SU-DHL-6 (cell line): ENCODE measurements around the gene RRP1B.

Experiments used
- H2AFZ ChIP-seq: fragments of 200-600 bp; sonication (generic); 2 replicates; pipeline ENCODE4 v1.6.1; 2014; ENCODE audit warnings: low read depth, mild to moderate bottlenecking, moderate library complexity, mixed read lengths, antibody characterized with exemption, low read length; ENCODE audit not compliant: severe bottlenecking
- H3F3A ChIP-seq: fragments of 200-600 bp; shearing (Covaris generic); 2 replicates; pipeline ENCODE4 v1.6.0; 2016; ENCODE audit warnings: antibody characterized with exemption, mild to moderate bottlenecking; ENCODE audit not compliant: insufficient read depth
- H3K27ac ChIP-seq: fragments of 200-600 bp; sonication (generic); 2 replicates; pipeline ENCODE4 v1.5.1; 2016; ENCODE audit warnings: low read depth, mild to moderate bottlenecking, low read length, moderate library complexity, mixed read lengths
- H3K27me3 ChIP-seq: fragments of 200-600 bp; sonication (generic), shearing (Covaris generic); 2 replicates; pipeline ENCODE4 v1.6.0; 2014; ENCODE audit warnings: mild to moderate bottlenecking, low read length
- H3K36me3 ChIP-seq: fragments of 200-600 bp; sonication (generic); 2 replicates; pipeline ENCODE4 v1.6.1; 2014; ENCODE audit warnings: mild to moderate bottlenecking, low read length, mixed read lengths
- H3K4me2 ChIP-seq: fragments of 300-600, 200-600 bp; shearing (Covaris generic), sonication (generic); 2 replicates; pipeline ENCODE4 v1.6.0; 2014; ENCODE audit warnings: low read length, low read depth, mild to moderate bottlenecking; ENCODE audit not compliant: poor library complexity, severe bottlenecking
- H3K4me3 ChIP-seq: fragments of 200-600 bp; sonication (generic); 2 replicates; pipeline ENCODE4 v1.5.1; 2014; ENCODE audit warnings: antibody characterized with exemption, low read length, mild to moderate bottlenecking, mixed read lengths; ENCODE audit not compliant: insufficient read depth, poor library complexity, severe bottlenecking
- H3K79me2 ChIP-seq: fragments of 200-600 bp; sonication (generic); 2 replicates; pipeline ENCODE4 v1.6.1; 2014; ENCODE audit warnings: mild to moderate bottlenecking, low read length, moderate library complexity; ENCODE audit not compliant: insufficient read depth
- H3K9ac ChIP-seq: fragments of 200-600 bp; sonication (generic); 2 replicates; pipeline ENCODE4 v1.7.0; 2014; ENCODE audit warnings: mild to moderate bottlenecking, low read length
- H3K9me2 ChIP-seq: fragments of 200-600 bp; sonication (generic); replicated peaks from 2 replicates; pipeline ENCODE4 v1.6.1; 2014; ENCODE audit warnings: low read length; ENCODE audit not compliant: insufficient read depth
- H3K9me3 ChIP-seq: fragments of 200-600 bp; sonication (generic); 2 replicates; pipeline ENCODE4 v1.6.1; 2014; ENCODE audit warnings: low read length, mixed read lengths; ENCODE audit not compliant: insufficient read depth
- H4K20me1 ChIP-seq: fragments of 200-600 bp; sonication (generic); 2 replicates; pipeline ENCODE4 v1.6.1; 2014; ENCODE audit warnings: low read depth, mild to moderate bottlenecking, antibody characterized with exemption, low read length, moderate library complexity, mixed read lengths
- EZH2phosphoT487 ChIP-seq: fragments of 200-600 bp; sonication (generic), shearing (Covaris generic); conservative IDR thresholded peaks from 2 replicates; pipeline ENCODE4 v1.6.1; 2018; ENCODE audit warnings: mild to moderate bottlenecking, antibody characterized with exemption, low read length, moderate library complexity, mixed read lengths
- TF ChIP-seq, protein P1 (sequence below): fragments of 200-600 bp; sonication (generic); IDR thresholded peaks from one replicate; pipeline ENCODE4 v1.5.1; 2017; ENCODE audit warnings: antibody characterized with exemption, mild to moderate bottlenecking, low read length, moderate library complexity; ENCODE audit not compliant: insufficient read depth, poor library complexity, severe bottlenecking

Gene RRP1B

DNA sequence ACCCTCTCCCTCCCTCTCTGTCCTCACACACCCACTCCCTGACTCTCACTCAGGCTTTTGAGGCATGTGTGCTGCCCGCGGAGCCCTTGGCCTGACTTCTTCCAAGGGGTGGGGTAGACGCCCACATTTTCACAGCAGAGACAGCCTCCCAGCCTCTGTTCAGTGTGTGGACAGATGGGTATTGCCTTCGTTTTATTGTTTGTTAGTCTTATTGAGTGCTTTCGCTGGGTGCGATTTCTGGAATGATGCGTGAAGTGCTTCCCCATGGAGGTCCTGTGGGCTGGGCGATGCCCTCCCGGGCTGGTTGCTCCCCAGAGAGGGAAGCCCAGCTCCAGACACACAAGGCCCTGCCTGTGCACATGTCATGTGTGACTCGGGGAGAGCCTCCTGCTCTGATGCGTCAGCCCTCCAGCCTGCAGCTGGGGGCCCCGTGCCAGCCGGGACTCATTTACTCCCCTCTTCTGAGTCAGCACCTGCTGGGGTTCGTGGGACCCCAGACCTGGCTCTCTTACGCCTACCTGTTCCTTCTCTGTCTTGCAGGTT lies 74.2 kb downstream of the RRP1B start:
- no peak for TF ChIP-seq EZH2phosphoT487
- TF ChIP-seq, protein P1, sequence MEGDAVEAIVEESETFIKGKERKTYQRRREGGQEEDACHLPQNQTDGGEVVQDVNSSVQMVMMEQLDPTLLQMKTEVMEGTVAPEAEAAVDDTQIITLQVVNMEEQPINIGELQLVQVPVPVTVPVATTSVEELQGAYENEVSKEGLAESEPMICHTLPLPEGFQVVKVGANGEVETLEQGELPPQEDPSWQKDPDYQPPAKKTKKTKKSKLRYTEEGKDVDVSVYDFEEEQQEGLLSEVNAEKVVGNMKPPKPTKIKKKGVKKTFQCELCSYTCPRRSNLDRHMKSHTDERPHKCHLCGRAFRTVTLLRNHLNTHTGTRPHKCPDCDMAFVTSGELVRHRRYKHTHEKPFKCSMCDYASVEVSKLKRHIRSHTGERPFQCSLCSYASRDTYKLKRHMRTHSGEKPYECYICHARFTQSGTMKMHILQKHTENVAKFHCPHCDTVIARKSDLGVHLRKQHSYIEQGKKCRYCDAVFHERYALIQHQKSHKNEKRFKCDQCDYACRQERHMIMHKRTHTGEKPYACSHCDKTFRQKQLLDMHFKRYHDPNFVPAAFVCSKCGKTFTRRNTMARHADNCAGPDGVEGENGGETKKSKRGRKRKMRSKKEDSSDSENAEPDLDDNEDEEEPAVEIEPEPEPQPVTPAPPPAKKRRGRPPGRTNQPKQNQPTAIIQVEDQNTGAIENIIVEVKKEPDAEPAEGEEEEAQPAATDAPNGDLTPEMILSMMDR: no peak
- Histone ChIP-seq H3K9ac (no peak overlapping the region), H3K4me3 (no peak overlapping the region), H3K9me2 (no peaks in the 10 kb centered on the region), H3K9me3 (no peaks in the 10 kb centered on the region), H3K36me3 (no peaks in the 10 kb centered on the region), H3K27ac (no peak overlapping the region), H3K27me3 (no peaks in the 10 kb centered on the region), H3K79me2 (no peaks in the 10 kb centered on the region), H2AFZ (no peak overlapping the region), H3F3A (no peaks in the 10 kb centered on the region), H3K4me2 (no peak overlapping the region), H4K20me1 (no peaks in the 10 kb centered on the region)

DNA sequence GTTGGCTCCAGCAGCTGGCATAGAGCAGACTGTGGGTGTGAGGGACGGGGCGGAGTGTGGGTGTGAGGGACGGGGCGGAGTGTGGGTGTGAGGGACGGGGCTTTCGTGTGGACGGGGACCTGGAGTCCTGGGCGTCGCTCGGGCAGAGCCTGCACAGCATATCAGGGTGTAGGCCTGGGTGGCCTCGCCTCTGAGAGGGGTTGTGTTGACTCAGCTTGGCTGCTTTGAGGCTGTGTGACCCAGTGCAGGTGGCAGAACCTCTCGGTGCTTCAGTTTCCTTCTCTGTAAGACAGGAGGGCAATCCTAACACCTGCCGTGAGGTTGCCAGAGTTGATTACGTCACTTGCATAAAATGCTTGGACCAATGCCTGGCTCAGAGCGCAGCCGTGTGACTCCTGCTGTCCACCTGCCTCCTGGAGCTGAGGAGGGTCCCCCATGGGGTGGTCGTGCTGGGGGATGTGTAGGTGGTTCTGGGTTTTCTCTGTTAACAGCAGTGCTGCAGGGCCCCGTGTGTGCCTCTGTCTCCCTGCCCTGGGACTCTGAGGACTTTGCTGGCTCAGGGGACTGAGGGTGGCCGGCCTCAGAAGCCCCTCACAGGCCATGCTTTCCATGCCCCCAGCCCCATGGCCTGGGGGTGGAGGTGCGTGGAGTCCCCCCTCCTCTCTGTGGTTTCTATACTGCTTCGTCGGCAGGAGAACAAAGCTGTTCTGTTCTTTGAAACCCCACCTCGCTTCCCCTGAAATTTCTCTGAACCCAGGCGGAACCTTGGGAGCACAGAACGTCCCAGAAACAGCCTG lies 75.0 kb downstream of the RRP1B start:
- H3K9ac ChIP-seq: no peak overlapping the region
- no peaks in the 10 kb centered on the region for H3K36me3 ChIP-seq
- H3K27ac ChIP-seq: no peak overlapping the region
- H3K79me2 ChIP-seq: no peaks in the 10 kb centered on the region
- H3K9me2 ChIP-seq: no peaks in the 10 kb centered on the region
- H4K20me1 ChIP-seq: no peaks in the 10 kb centered on the region
- H3K9me3 ChIP-seq: no peaks in the 10 kb centered on the region
- H3F3A ChIP-seq: no peaks in the 10 kb centered on the region
- H3K27me3 ChIP-seq: no peaks in the 10 kb centered on the region
- no peak overlapping the region for H2AFZ ChIP-seq
- no peak overlapping the region for H3K4me3 ChIP-seq
- no peak overlapping the region for H3K4me2 ChIP-seq
- TF ChIP-seq EZH2phosphoT487: no peak
- TF ChIP-seq, protein P1: no peak

DNA sequence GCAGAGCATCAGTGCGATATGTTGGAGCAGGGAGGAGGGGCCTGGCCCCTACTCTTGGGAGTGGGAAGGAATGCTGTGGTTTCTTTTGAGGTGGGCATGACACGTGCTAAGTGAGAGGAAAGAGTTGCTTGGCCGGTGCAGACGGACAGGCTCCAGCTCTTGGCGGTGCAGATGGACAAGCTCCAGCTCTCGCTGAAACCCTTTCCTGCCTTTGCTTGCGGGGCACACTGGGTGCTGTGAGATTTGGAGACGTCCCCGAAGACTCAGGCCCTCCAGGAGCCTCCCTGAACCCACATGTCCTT lies 75.5 kb downstream of the RRP1B start:
- Histone ChIP-seq H2AFZ (no peak overlapping the region), H3K27ac (no peak overlapping the region), H3K9me3 (no peaks in the 10 kb centered on the region), H3K36me3 (no peaks in the 10 kb centered on the region), H3K4me3 (no peak overlapping the region), H3K9me2 (no peaks in the 10 kb centered on the region), H3K4me2 (no peak overlapping the region), H4K20me1 (no peaks in the 10 kb centered on the region), H3K79me2 (no peaks in the 10 kb centered on the region), H3K9ac (no peak overlapping the region), H3F3A (no peaks in the 10 kb centered on the region), H3K27me3 (no peaks in the 10 kb centered on the region)
- no peak for TF ChIP-seq EZH2phosphoT487
- TF ChIP-seq, protein P1: no peak
